ENCODE results near the gene MLPH.

The MLPH gene

GRCh38 chr2:237449193-237449881 is 37.7 kb upstream of the MLPH start:
- no peak overlapping the region for H4K8ac ChIP-seq (ENCODE audit: low read depth, low read length)
- no CpG with 5 or more reads among the region's 13 CpGs for whole genome bisulfite sequencing (ENCODE audit: extremely low coverage, insufficient coverage, low lambda C conversion rate)
- H3K36me3 ChIP-seq (ENCODE audit: control insufficient read depth, insufficient read depth, low read length): no peaks in the 10 kb centered on the region
- no peak overlapping the region for H3K4ac ChIP-seq (ENCODE audit: low read depth, low read length)
- no peak overlapping the region for H2BK5ac ChIP-seq (ENCODE audit: low read length)
- H4K5ac ChIP-seq (ENCODE audit: low read length): no peak overlapping the region
- H3K9ac ChIP-seq (ENCODE audit: low read length): no peak overlapping the region
- no peaks in the 10 kb centered on the region for H3K4me1 ChIP-seq (ENCODE audit: control insufficient read depth, low read depth, low read length)
- no peak overlapping the region for H3K4me2 ChIP-seq (ENCODE audit: low read length)
- H3K18ac ChIP-seq (ENCODE audit: low read length): no peak overlapping the region
- no peak for DNase-seq
- H3K56ac ChIP-seq (ENCODE audit: low read length): no peak overlapping the region
- H3K27me3 ChIP-seq (ENCODE audit: insufficient read depth, low read length, poor library complexity): no peaks in the 10 kb centered on the region
- H3K79me1 ChIP-seq (ENCODE audit: low read length): no peaks in the 10 kb centered on the region
- no peak overlapping the region for H3K27ac ChIP-seq (ENCODE audit: low read depth, low read length)
- H3K4me3 ChIP-seq (ENCODE audit: low read length): no peak overlapping the region
- no peak overlapping the region for H3K23ac ChIP-seq (ENCODE audit: low read length)
- no peak overlapping the region for H2BK120ac ChIP-seq (ENCODE audit: low read depth, low read length)
- no peak overlapping the region for H2AK5ac ChIP-seq (ENCODE audit: low read length)
- H2BK15ac ChIP-seq (replicated peaks; ENCODE audit: low read depth): no peak overlapping the region
- no peaks in the 10 kb centered on the region for H3K79me2 ChIP-seq (ENCODE audit: control insufficient read depth, insufficient read depth, low read length)

GRCh38 chr2:237450108-237450507 is 36.9 kb upstream of the MLPH start:
- Histone ChIP-seq H2BK5ac (ENCODE audit: low read length) (no peak overlapping the region), H2BK120ac (ENCODE audit: low read depth, low read length) (no peak overlapping the region), H4K8ac (ENCODE audit: low read depth, low read length) (no peak overlapping the region), H3K36me3 (ENCODE audit: control insufficient read depth, insufficient read depth, low read length) (no peaks in the 10 kb centered on the region), H3K9ac (ENCODE audit: low read length) (no peak overlapping the region), H3K4me1 (ENCODE audit: control insufficient read depth, low read depth, low read length) (no peaks in the 10 kb centered on the region), H3K79me2 (ENCODE audit: control insufficient read depth, insufficient read depth, low read length) (no peaks in the 10 kb centered on the region), H3K18ac (ENCODE audit: low read length) (no peak overlapping the region), H3K27ac (ENCODE audit: low read depth, low read length) (no peak overlapping the region), H4K5ac (ENCODE audit: low read length) (no peak overlapping the region), H3K23ac (ENCODE audit: low read length) (no peak overlapping the region), H3K27me3 (ENCODE audit: insufficient read depth, low read length, poor library complexity) (no peaks in the 10 kb centered on the region), H3K4me3 (ENCODE audit: low read length) (no peak overlapping the region), H3K4ac (ENCODE audit: low read depth, low read length) (no peak overlapping the region), H3K4me2 (ENCODE audit: low read length) (no peak overlapping the region), H2BK15ac (replicated peaks; ENCODE audit: low read depth) (no peak overlapping the region), H3K56ac (ENCODE audit: low read length) (no peak overlapping the region), H3K79me1 (ENCODE audit: low read length) (no peaks in the 10 kb centered on the region), H2AK5ac (ENCODE audit: low read length) (no peak overlapping the region)
- no peak for DNase-seq
- WGBS (ENCODE audit: extremely low coverage, insufficient coverage, low lambda C conversion rate): no CpG with 5 or more reads among the region's 6 CpGs

GRCh38 chr2:237450583-237450982 is 36.5 kb upstream of the MLPH start:
- no peaks in the 10 kb centered on the region for H3K36me3 ChIP-seq (ENCODE audit: control insufficient read depth, insufficient read depth, low read length)
- no peak overlapping the region for H4K5ac ChIP-seq (ENCODE audit: low read length)
- no peaks in the 10 kb centered on the region for H3K27me3 ChIP-seq (ENCODE audit: insufficient read depth, low read length, poor library complexity)
- no peak overlapping the region for H2BK5ac ChIP-seq (ENCODE audit: low read length)
- no peak overlapping the region for H3K27ac ChIP-seq (ENCODE audit: low read depth, low read length)
- DNase-seq: no peak
- H3K4me3 ChIP-seq (ENCODE audit: low read length): no peak overlapping the region
- WGBS (ENCODE audit: extremely low coverage, insufficient coverage, low lambda C conversion rate): no CpG with 5 or more reads among the region's 13 CpGs
- no peak overlapping the region for H4K8ac ChIP-seq (ENCODE audit: low read depth, low read length)
- H3K4me1 ChIP-seq (ENCODE audit: control insufficient read depth, low read depth, low read length): no peaks in the 10 kb centered on the region
- no peak overlapping the region for H3K4me2 ChIP-seq (ENCODE audit: low read length)
- H2AK5ac ChIP-seq (ENCODE audit: low read length): no peak overlapping the region
- no peak overlapping the region for H2BK15ac ChIP-seq (replicated peaks; ENCODE audit: low read depth)
- H3K56ac ChIP-seq (ENCODE audit: low read length): no peak overlapping the region
- no peak overlapping the region for H2BK120ac ChIP-seq (ENCODE audit: low read depth, low read length)
- H3K4ac ChIP-seq (ENCODE audit: low read depth, low read length): no peak overlapping the region
- H3K9ac ChIP-seq (ENCODE audit: low read length): no peak overlapping the region
- no peak overlapping the region for H3K18ac ChIP-seq (ENCODE audit: low read length)
- no peaks in the 10 kb centered on the region for H3K79me1 ChIP-seq (ENCODE audit: low read length)
- H3K23ac ChIP-seq (ENCODE audit: low read length): no peak overlapping the region
- no peaks in the 10 kb centered on the region for H3K79me2 ChIP-seq (ENCODE audit: control insufficient read depth, insufficient read depth, low read length)

GRCh38 chr2:237451643-237452469 is 35.2 kb upstream of the MLPH start:
- DNase-seq: peak; percentile 66
- no peak overlapping the region for H3K27ac ChIP-seq (ENCODE audit: low read depth, low read length)
- no CpG with 5 or more reads among the region's 20 CpGs for whole genome bisulfite sequencing (ENCODE audit: extremely low coverage, insufficient coverage, low lambda C conversion rate)

GRCh38 chr2:237452861-237453260 is 34.2 kb upstream of the MLPH start:
- Histone ChIP-seq H3K27me3 (ENCODE audit: insufficient read depth, low read length, poor library complexity) (no peaks in the 10 kb centered on the region), H4K8ac (ENCODE audit: low read depth, low read length) (no peak overlapping the region), H2BK15ac (replicated peaks; ENCODE audit: low read depth) (no peak overlapping the region), H3K4me2 (ENCODE audit: low read length) (no peak overlapping the region), H4K5ac (ENCODE audit: low read length) (no peak overlapping the region), H3K4ac (ENCODE audit: low read depth, low read length) (no peak overlapping the region), H3K9ac (ENCODE audit: low read length) (no peak overlapping the region), H2BK5ac (ENCODE audit: low read length) (no peak overlapping the region), H3K79me2 (ENCODE audit: control insufficient read depth, insufficient read depth, low read length) (no peaks in the 10 kb centered on the region), H3K27ac (ENCODE audit: low read depth, low read length) (no peak overlapping the region), H3K18ac (ENCODE audit: low read length) (no peak overlapping the region), H3K23ac (ENCODE audit: low read length) (no peak overlapping the region), H2AK5ac (ENCODE audit: low read length) (no peak overlapping the region), H3K56ac (ENCODE audit: low read length) (no peak overlapping the region), H2BK120ac (ENCODE audit: low read depth, low read length) (no peak overlapping the region), H3K4me3 (ENCODE audit: low read length) (no peak overlapping the region), H3K79me1 (ENCODE audit: low read length) (no peaks in the 10 kb centered on the region), H3K36me3 (ENCODE audit: control insufficient read depth, insufficient read depth, low read length) (no peaks in the 10 kb centered on the region), H3K4me1 (ENCODE audit: control insufficient read depth, low read depth, low read length) (no peaks in the 10 kb centered on the region)
- no CpG with 5 or more reads among the region's 3 CpGs for WGBS (ENCODE audit: extremely low coverage, insufficient coverage, low lambda C conversion rate)
- no peak for DNase-seq

More at GRCh38 chr2:237451643-237452469, 35.2 kb upstream of the MLPH start:
- H3K4me1 ChIP-seq (ENCODE audit: control insufficient read depth, low read depth, low read length): no peaks in the 10 kb centered on the region
- H3K9ac ChIP-seq (ENCODE audit: low read length): no peak overlapping the region
- no peak overlapping the region for H2AK5ac ChIP-seq (ENCODE audit: low read length)
- no peak overlapping the region for H3K4ac ChIP-seq (ENCODE audit: low read depth, low read length)
- no peaks in the 10 kb centered on the region for H3K36me3 ChIP-seq (ENCODE audit: control insufficient read depth, insufficient read depth, low read length)
- H4K5ac ChIP-seq (ENCODE audit: low read length): no peak overlapping the region
- no peak overlapping the region for H2BK120ac ChIP-seq (ENCODE audit: low read depth, low read length)
- H4K8ac ChIP-seq (ENCODE audit: low read depth, low read length): no peak overlapping the region
- peak overlapping the region; percentile 68 for H3K56ac ChIP-seq (ENCODE audit: low read length)
- H3K79me2 ChIP-seq (ENCODE audit: control insufficient read depth, insufficient read depth, low read length): no peaks in the 10 kb centered on the region
- no peaks in the 10 kb centered on the region for H3K79me1 ChIP-seq (ENCODE audit: low read length)
- H3K27me3 ChIP-seq (ENCODE audit: insufficient read depth, low read length, poor library complexity): no peaks in the 10 kb centered on the region
- H2BK5ac ChIP-seq (ENCODE audit: low read length): no peak overlapping the region
- H3K4me2 ChIP-seq (ENCODE audit: low read length): no peak overlapping the region
- no peak overlapping the region for H3K18ac ChIP-seq (ENCODE audit: low read length)
- H3K4me3 ChIP-seq (ENCODE audit: low read length): no peak overlapping the region
- H3K23ac ChIP-seq (ENCODE audit: low read length): no peak overlapping the region
- no peak overlapping the region for H2BK15ac ChIP-seq (replicated peaks; ENCODE audit: low read depth)
